ENCODE results near the gene ADISSP. TPM values are rescaled to one million over a fixed set of nuclear protein-coding genes. Genes with fewer than 3 reads are reported as not detected.
A peak's percentile ranks its signal among the peaks of the same experiment; 100 is the strongest.

ADISSP gene
- polyA plus RNA-seq, 4 donors: 5.8 to 38.4 (median 16.2) TPM

- H3K4me3 ChIP-seq (ENCODE audit: low read depth in 1 of 3, low read length in 3 of 3): peak overlapping the region; percentile 3 to 46 (median 36)
- H3K9me3 ChIP-seq (ENCODE audit: control insufficient read depth in 2 of 2, insufficient read depth in 1 of 2, low read depth in 1 of 2, low read length in 1 of 2): no peaks in the 10 kb centered on the region
- no peaks in the 10 kb centered on the region for H3K36me3 ChIP-seq (ENCODE audit: control insufficient read depth in 3 of 3, insufficient read depth in 2 of 3, low read depth in 1 of 3, low read length in 3 of 3)
- no peak for FAIRE-seq
- peaks cover 6 to 50% (median 17%) of the 10 kb centered on the region in 3 donors for H3K4me1 ChIP-seq (ENCODE audit: control insufficient read depth in 3 of 3, insufficient read depth in 2 of 3, low read depth in 1 of 3, low read length in 2 of 3)
- no peaks in the 10 kb centered on the region for H3K27me3 ChIP-seq (ENCODE audit: control insufficient read depth in 3 of 3, insufficient read depth in 3 of 3, low read length in 3 of 3)
- WGBS, 3 donors: 7 to 13% (median 7%) methylated on average over 19 to 20 of the region's 20 CpGs
- DNase-seq: peak; percentile 98 to 99
- H3K27ac ChIP-seq (ENCODE audit: low read depth in 1 of 3, low read length in 2 of 3): peak overlapping the region; percentile 82 to 100 (median 94)
Observed at GRCh38 chr20:3811467-3812258, 44.1 kb upstream of the ADISSP start.

DNA sequence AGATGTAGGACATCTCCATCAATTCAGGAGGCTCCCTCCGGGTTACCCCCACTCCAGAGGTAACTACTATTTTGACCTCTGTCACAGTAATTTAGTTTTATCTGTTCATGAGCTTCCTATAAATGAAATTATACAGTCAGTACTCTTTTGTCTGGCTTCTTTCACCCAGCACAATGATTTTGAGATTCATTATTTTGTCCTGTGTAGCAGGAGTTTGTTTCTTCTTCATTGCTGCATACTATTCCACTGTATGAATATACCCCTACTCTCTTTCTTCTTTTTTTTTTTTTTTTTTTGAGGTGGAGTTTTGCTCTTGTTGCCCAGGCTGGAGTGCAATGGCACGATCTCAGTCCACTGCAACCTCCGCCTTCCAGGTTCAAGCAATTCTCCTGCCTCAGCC, 41.0 kb upstream of the ADISSP start:
- peaks cover 6 to 57% (median 23%) of the 10 kb centered on the region in 3 donors for H3K4me1 ChIP-seq (ENCODE audit: control insufficient read depth in 3 of 3, insufficient read depth in 2 of 3, low read depth in 1 of 3, low read length in 2 of 3)
- DNase-seq (no peak), FAIRE-seq (no peak)
- H3K9me3 ChIP-seq (ENCODE audit: control insufficient read depth in 2 of 2, insufficient read depth in 1 of 2, low read depth in 1 of 2, low read length in 1 of 2): no peaks in the 10 kb centered on the region
- peaks cover 0 to 29% (median 6%) of the 10 kb centered on the region in 3 donors for H3K36me3 ChIP-seq (ENCODE audit: control insufficient read depth in 3 of 3, insufficient read depth in 2 of 3, low read depth in 1 of 3, low read length in 3 of 3)
- peak overlapping the region; percentile 83 to 95 (median 84) for H3K27ac ChIP-seq (ENCODE audit: low read depth in 1 of 3, low read length in 2 of 3)
- no peak overlapping the region for H3K4me3 ChIP-seq (ENCODE audit: low read depth in 1 of 3, low read length in 3 of 3)
- no peaks in the 10 kb centered on the region for H3K27me3 ChIP-seq (ENCODE audit: control insufficient read depth in 3 of 3, insufficient read depth in 3 of 3, low read length in 3 of 3)
- WGBS, 3 donors: 58 to 77% (median 69%) methylated on average over 3 of the region's 3 CpGs

GRCh38 chr20:3804781-3805180, 37.2 kb upstream of the ADISSP start:
- no peak for FAIRE-seq
- no peaks in the 10 kb centered on the region for H3K27me3 ChIP-seq (ENCODE audit: control insufficient read depth in 3 of 3, insufficient read depth in 3 of 3, low read length in 3 of 3)
- H3K4me3 ChIP-seq (ENCODE audit: low read depth in 1 of 3, low read length in 3 of 3): no peak overlapping the region
- H3K9me3 ChIP-seq (ENCODE audit: control insufficient read depth in 2 of 2, insufficient read depth in 1 of 2, low read depth in 1 of 2, low read length in 1 of 2): no peaks in the 10 kb centered on the region
- peaks cover 4 to 49% (median 12%) of the 10 kb centered on the region in 3 donors for H3K4me1 ChIP-seq (ENCODE audit: control insufficient read depth in 3 of 3, insufficient read depth in 2 of 3, low read depth in 1 of 3, low read length in 2 of 3)
- no peak for DNase-seq
- 92 to 97% (median 94%) methylated on average over 11 of the region's 11 CpGs for WGBS, 3 donors
- H3K27ac ChIP-seq (ENCODE audit: low read depth in 1 of 3, low read length in 2 of 3): no peak overlapping the region
- H3K36me3 ChIP-seq (ENCODE audit: control insufficient read depth in 3 of 3, insufficient read depth in 2 of 3, low read depth in 1 of 3, low read length in 3 of 3): peaks cover 0 to 66% (median 6%) of the 10 kb centered on the region in 3 donors

DNA sequence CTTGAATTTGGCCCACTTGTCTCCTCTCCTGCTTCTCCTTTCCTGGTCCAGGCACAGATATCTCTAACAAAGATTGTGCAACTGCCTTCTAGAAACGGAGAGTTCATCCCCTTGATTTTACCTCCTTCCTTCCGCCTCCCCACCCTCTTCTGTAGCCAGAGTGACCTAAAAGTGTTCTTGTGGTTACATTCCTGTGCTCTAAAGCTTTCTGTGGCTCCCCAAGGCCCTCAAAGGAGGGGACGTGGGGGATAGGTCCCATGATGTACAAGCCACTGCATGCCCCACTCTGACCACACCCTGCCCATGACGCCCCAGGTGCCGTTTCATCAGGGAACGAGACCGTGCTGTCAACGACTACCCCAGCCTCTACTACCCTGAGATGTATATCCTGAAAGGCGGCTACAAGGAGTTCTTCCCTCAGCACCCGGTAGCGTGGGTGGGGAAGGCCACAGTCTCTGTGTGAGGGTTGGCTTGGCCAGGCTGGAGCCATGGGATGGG, 36.8 kb upstream of the ADISSP start:
- H3K9me3 ChIP-seq (ENCODE audit: control insufficient read depth in 2 of 2, insufficient read depth in 1 of 2, low read depth in 1 of 2, low read length in 1 of 2): no peaks in the 10 kb centered on the region
- peaks cover 4 to 54% (median 12%) of the 10 kb centered on the region in 3 donors for H3K4me1 ChIP-seq (ENCODE audit: control insufficient read depth in 3 of 3, insufficient read depth in 2 of 3, low read depth in 1 of 3, low read length in 2 of 3)
- WGBS, 3 donors: 86 to 88% (median 87%) methylated on average over 11 of the region's 11 CpGs
- FAIRE-seq: no peak
- DNase-seq: no peak
- H3K27ac ChIP-seq (ENCODE audit: low read depth in 1 of 3, low read length in 2 of 3): no peak overlapping the region
- H3K36me3 ChIP-seq (ENCODE audit: control insufficient read depth in 3 of 3, insufficient read depth in 2 of 3, low read depth in 1 of 3, low read length in 3 of 3): peaks cover 0 to 71% (median 6%) of the 10 kb centered on the region in 3 donors
- H3K4me3 ChIP-seq (ENCODE audit: low read depth in 1 of 3, low read length in 3 of 3): no peak overlapping the region
- H3K27me3 ChIP-seq (ENCODE audit: control insufficient read depth in 3 of 3, insufficient read depth in 3 of 3, low read length in 3 of 3): no peaks in the 10 kb centered on the region

DNA sequence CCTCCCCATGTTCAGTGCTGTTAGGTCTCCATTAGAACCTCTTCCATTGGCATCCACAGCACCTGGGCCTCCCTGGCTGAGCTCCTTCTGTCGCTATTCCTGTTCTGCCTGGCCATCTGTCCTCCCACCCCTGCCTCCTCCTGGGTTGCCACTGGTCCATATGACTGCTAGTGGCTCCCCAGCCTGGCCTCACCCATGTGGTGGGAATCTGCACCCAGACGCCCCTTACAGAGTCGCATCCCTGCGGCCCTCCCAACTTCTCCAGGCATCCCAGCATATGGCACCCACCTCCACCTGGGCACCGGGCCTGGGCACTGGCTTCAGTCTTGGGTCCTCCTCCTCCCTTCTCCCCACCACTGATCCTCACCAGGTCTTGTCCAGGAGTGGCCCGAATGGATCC, 36.3 kb upstream of the ADISSP start:
- Histone ChIP-seq H3K4me3 (ENCODE audit: low read depth in 1 of 3, low read length in 3 of 3) (no peak overlapping the region), H3K36me3 (ENCODE audit: control insufficient read depth in 3 of 3, insufficient read depth in 2 of 3, low read depth in 1 of 3, low read length in 3 of 3) (peaks cover 0 to 76% (median 6%) of the 10 kb centered on the region in 3 donors), H3K4me1 (ENCODE audit: control insufficient read depth in 3 of 3, insufficient read depth in 2 of 3, low read depth in 1 of 3, low read length in 2 of 3) (peaks cover 7 to 58% (median 15%) of the 10 kb centered on the region in 3 donors), H3K9me3 (ENCODE audit: control insufficient read depth in 2 of 2, insufficient read depth in 1 of 2, low read depth in 1 of 2, low read length in 1 of 2) (no peaks in the 10 kb centered on the region), H3K27ac (ENCODE audit: low read depth in 1 of 3, low read length in 2 of 3) (no peak overlapping the region), H3K27me3 (ENCODE audit: control insufficient read depth in 3 of 3, insufficient read depth in 3 of 3, low read length in 3 of 3) (no peaks in the 10 kb centered on the region)
- FAIRE-seq (no peak), DNase-seq (no peak)
- 85 to 98% (median 88%) methylated on average over 6 of the region's 6 CpGs for WGBS, 3 donors

GRCh38 chr20:3803289-3803688, 35.7 kb upstream of the ADISSP start:
- Histone ChIP-seq H3K4me1 (ENCODE audit: control insufficient read depth in 3 of 3, insufficient read depth in 2 of 3, low read depth in 1 of 3, low read length in 2 of 3) (peaks cover 12 to 60% (median 21%) of the 10 kb centered on the region in 3 donors), H3K9me3 (ENCODE audit: control insufficient read depth in 2 of 2, insufficient read depth in 1 of 2, low read depth in 1 of 2, low read length in 1 of 2) (no peaks in the 10 kb centered on the region), H3K27me3 (ENCODE audit: control insufficient read depth in 3 of 3, insufficient read depth in 3 of 3, low read length in 3 of 3) (no peaks in the 10 kb centered on the region), H3K36me3 (ENCODE audit: control insufficient read depth in 3 of 3, insufficient read depth in 2 of 3, low read depth in 1 of 3, low read length in 3 of 3) (peaks cover 0 to 81% (median 6%) of the 10 kb centered on the region in 3 donors), H3K4me3 (ENCODE audit: low read depth in 1 of 3, low read length in 3 of 3) (no peak overlapping the region), H3K27ac (ENCODE audit: low read depth in 1 of 3, low read length in 2 of 3) (no peak overlapping the region)
- WGBS, 3 donors: 93 to 95% (median 93%) methylated on average over 14 of the region's 14 CpGs
- FAIRE-seq: no peak
- no peak for DNase-seq

GRCh38 chr20:3802524-3803239, 35.1 kb upstream of the ADISSP start:
- DNase-seq (no peak), FAIRE-seq (no peak)
- 91 to 93% (median 91%) methylated on average over 11 of the region's 11 CpGs for WGBS, 3 donors
- Histone ChIP-seq H3K36me3 (ENCODE audit: control insufficient read depth in 3 of 3, insufficient read depth in 2 of 3, low read depth in 1 of 3, low read length in 3 of 3) (peaks cover 0 to 83% (median 6%) of the 10 kb centered on the region in 3 donors), H3K27me3 (ENCODE audit: control insufficient read depth in 3 of 3, insufficient read depth in 3 of 3, low read length in 3 of 3) (no peaks in the 10 kb centered on the region), H3K9me3 (ENCODE audit: control insufficient read depth in 2 of 2, insufficient read depth in 1 of 2, low read depth in 1 of 2, low read length in 1 of 2) (no peaks in the 10 kb centered on the region), H3K4me3 (ENCODE audit: low read depth in 1 of 3, low read length in 3 of 3) (no peak overlapping the region), H3K4me1 (ENCODE audit: control insufficient read depth in 3 of 3, insufficient read depth in 2 of 3, low read depth in 1 of 3, low read length in 2 of 3) (peaks cover 14 to 58% (median 22%) of the 10 kb centered on the region in 3 donors), H3K27ac (ENCODE audit: low read depth in 1 of 3, low read length in 2 of 3) (no peak overlapping the region)

- Histone ChIP-seq H3K4me1 (ENCODE audit: control insufficient read depth in 3 of 3, insufficient read depth in 2 of 3, low read depth in 1 of 3, low read length in 2 of 3) (peaks cover 16 to 58% (median 18%) of the 10 kb centered on the region in 3 donors), H3K27ac (ENCODE audit: low read depth in 1 of 3, low read length in 2 of 3) (no peak overlapping the region), H3K27me3 (ENCODE audit: control insufficient read depth in 3 of 3, insufficient read depth in 3 of 3, low read length in 3 of 3) (no peaks in the 10 kb centered on the region), H3K4me3 (ENCODE audit: low read depth in 1 of 3, low read length in 3 of 3) (no peak overlapping the region), H3K9me3 (ENCODE audit: control insufficient read depth in 2 of 2, insufficient read depth in 1 of 2, low read depth in 1 of 2, low read length in 1 of 2) (no peaks in the 10 kb centered on the region), H3K36me3 (ENCODE audit: control insufficient read depth in 3 of 3, insufficient read depth in 2 of 3, low read depth in 1 of 3, low read length in 3 of 3) (peaks cover 0 to 89% (median 6%) of the 10 kb centered on the region in 3 donors)
- DNase-seq (no peak), FAIRE-seq (no peak)
- WGBS, 3 donors: 94 to 98% (median 95%) methylated on average over 13 of the region's 13 CpGs
Observed at GRCh38 chr20:3801846-3802245, 34.3 kb upstream of the ADISSP start.
